NCI-H446 (cell line): ENCODE measurements around the gene FXYD7.
A peak's percentile ranks its signal among the peaks of the same experiment; 100 is the strongest.
"Not testable (repeated sequence)": the region's sequence is repeated elsewhere in the genome, so short reads cannot be mapped to it uniquely, and the experiment has no call there.

Source experiments
- DNase-seq, 2 experiments: peaks; one replicate each; lab custom pipeline; 2025; lab: John Stamatoyannopoulos, UW

Gene FXYD7

DNA sequence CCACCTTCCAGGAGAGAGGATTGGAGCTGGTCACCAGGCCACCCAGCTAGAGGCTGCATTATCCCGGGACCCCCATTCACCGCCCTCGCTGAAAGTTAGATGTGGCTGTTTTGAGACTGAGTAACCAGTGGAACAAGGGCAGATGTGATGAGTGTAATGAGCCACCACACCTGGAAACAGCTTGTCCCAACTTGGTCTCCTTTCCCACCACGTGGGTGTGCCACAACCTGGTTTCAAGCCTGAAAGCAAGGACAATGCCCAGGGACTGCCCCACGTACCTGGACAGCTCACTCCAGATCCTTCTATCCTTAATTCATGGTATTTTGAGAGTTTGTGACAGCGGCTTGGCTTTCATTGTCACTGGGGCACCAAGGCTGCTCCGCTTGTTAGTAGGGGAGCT lies 15.2 kb upstream of the FXYD7 start:
- no peak for DNase-seq

DNA sequence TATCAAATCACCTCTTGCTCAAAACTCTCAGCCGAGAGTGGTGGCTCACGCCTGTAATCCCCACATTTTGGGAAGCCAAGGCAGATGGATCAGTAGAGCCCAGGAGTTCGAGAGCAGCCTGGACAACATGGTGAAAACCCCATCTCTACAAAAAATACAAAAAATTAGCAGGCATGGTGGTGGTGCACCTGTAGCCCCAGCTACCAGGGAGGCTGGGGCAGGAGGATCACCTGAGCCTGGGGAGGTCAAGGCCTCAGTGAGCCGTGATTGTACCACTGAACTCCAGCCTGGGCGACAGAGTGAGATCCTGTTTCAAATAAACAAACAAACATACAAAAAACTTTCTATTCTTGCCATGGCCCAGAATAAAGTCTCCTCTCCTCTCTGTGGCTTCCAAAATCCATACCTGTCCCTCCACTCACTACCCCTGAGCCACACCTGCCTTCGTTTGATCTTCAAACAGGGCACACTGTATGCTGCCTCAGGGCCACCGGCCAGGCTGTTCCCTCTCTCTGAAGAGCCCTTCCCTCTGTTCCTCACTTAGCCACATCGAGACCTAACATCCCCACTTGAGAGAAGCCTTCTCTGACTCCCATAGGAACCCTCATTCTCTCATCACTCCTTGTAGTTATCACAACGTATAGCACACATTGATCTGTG lies 14.5 kb upstream of the FXYD7 start:
- DNase-seq = no peak

DNA sequence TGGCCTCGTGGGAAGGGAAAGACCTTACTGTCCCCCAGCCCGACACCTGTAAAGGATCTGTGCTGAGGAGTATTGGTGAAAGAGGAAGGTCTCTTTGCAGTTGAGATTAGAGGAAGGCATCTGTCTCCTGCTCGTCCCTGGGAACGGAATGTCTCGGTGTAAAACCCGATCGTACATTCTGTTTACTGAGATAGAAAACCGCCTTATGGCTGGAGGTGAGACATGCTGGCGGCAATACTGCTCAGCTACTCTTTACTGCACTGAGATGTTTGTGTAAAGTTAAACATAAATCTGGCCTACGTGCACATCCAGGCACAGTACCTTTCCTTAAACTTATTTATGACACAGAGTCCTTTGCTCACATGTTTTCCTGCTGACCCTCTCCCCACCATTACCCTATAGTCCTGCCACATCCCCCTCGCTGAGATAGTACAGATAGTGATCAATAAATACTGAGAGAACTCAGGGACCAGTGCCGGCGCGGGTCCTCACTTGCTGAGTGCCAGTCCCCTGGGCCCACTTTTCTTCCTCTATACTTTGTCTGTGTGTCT lies 13.3 kb upstream of the FXYD7 start:
- DNase-seq = not testable (repeated sequence)

DNA sequence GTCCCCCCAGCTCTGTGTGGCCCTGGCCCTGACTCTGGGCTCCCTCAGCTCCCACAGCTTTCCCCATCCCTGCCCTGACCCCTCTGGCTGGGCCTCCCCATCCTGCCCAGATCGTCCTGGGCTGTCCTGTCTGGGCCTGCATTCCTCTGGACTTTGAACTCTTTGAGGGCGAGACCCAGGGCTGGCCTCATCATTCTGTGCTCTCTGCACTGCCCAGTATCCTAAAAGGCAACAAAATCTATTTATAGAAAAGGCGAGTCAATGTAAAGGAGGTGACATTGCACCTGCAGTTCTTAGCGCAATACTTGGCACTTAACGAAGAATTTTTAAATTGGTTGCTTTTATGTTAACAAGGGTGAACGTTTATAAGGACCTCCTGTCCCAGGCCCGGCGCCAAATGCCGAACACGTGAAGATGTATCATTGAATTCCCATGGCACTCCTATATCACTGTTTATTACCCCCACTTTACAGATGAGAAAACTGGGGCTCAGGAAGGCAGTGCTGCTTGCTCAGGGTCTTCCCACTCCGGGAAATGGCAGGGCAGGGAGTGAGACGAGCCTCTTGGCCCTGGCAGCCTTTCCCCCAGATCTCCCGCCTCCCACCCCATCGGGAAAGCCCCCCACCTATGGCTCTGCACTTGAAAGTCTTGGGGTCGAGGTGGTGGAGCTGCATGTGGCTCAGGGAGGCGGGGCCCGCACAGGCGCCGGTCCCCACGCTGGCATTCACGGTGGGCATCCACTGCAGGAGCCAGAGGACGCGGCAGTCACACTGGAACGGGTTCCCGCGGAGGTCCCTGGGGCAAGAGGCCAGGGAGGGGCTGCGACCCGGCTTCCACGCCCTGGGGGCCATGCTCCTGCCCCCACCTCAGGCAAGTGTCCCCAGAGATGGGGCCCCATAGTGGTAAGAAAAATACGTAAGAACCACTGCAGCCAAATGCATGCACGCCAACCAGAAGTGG lies 12.0 kb upstream of the FXYD7 start:
- no peak for DNase-seq

DNA sequence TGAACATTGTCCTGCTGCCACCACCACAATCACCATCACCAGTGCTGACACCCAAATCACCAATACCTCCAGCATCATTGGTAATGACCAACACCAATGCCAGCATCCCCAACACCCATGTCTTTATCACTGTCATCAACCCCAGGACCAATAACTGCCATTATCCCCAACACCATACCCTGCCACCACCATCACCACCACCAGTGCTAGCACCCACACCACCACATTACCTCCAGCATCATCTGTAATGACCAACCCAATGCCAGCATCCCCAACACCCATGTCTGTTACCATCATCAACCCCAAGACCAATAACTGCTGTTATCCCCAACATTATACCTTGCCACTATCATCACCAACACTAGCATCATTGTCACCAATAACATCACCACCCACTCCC lies 10.8 kb upstream of the FXYD7 start:
- no peak for DNase-seq

DNA sequence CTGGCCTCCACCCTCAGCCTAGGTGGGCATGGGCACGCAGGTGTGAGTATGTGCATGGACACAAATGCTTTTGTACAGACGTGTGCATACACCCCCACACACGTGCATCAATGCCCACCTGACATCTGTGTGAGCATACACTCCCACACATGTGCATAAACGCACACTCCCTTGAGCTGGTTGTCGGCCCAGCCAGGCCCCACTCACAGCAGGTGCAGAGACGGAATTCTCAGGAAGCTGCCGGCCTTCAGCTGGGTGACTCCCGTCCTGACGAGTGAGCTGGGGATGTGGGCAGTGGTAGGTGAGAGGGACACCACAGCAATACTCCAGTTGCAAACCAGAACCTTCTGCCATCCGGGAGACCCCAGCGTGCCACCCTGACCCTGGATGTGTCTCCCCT lies 9.2 kb upstream of the FXYD7 start:
- no peak for DNase-seq

DNA sequence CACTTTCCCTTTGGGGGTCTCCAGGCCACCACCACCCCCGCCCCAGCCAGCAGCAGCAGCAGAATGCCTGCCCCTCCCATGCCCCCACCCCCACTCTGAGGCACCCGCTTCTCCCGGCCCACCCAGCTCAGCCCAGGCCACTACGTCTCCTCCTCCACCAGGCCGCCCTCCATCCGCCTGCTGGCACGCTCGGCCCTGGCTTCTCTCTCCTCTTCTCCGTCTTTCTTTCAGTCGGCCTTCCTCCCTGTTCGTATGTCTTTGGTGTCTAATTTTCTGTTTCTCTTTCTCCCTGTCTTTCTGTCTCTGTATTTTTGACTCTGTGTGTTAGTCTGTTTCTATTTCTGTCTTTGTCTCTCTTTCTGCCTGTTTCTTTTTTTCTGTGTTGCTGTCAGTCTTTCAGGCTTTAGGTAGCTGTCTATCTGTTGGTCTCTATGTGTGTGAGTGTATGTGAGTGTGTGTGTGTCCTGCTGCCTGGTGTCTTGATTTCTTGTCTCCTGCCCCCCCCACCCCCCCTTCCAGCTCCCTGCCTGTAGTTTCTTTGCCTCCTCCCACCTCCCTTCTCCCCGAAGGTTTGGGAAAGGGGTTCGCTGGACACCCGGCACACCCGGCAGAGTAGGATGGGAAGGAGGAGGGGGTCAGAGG lies 8.3 kb upstream of the FXYD7 start, which contains the start of gene LGI4:
Gene LGI4, minus strand, starts transcription at position 459 of the 642 bp plus-strand sequence. Its CDS starts 379 bp downstream, at position 80.
- DNase-seq = no peak

DNA sequence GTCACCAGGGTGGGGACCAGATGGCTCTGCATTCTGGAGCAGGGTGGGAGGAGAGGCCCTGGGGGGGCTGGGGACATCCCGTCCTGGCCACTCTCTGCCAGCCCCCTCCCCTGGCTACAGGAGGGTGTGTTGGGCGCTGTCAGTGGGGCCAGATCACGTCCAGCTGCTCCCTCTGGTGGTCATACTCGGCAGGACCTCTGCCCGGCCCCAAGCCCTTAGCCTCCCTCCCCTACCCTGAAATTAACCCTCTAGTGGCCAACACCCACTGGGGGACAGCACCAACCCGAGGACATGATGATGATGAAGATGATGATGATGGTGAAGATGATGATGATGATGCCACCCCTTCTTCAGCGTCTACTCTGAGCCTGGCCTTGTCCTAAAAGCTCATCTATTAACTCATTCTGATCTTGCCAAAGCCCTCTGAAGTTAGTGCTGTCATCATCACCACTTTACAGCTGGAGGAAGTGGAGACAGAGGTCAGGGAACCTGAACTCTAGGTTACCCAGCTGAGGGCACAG lies 7.6 kb upstream of the FXYD7 start:
- peak; percentile 18 to 48 for DNase-seq

DNA sequence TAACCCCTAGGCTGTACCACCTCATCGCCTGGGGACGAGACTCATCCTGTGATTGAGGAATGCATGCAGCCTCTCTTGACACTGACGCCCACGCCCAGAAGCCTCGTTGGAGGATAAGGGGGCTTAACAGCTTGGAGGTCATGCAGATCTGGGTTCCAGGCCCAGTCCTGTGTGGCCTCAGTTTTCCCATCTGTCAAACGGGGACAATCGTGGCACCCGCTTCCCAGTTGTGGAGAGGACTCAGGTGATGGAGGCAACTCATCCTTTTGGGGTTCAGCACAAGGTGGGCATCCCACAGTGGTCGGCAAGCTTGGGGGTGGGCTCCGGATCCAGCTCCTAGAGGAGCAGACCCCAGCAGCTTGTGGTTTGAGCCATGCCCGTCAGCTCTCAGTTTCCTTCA lies 6.8 kb upstream of the FXYD7 start:
- no peak for DNase-seq

DNA sequence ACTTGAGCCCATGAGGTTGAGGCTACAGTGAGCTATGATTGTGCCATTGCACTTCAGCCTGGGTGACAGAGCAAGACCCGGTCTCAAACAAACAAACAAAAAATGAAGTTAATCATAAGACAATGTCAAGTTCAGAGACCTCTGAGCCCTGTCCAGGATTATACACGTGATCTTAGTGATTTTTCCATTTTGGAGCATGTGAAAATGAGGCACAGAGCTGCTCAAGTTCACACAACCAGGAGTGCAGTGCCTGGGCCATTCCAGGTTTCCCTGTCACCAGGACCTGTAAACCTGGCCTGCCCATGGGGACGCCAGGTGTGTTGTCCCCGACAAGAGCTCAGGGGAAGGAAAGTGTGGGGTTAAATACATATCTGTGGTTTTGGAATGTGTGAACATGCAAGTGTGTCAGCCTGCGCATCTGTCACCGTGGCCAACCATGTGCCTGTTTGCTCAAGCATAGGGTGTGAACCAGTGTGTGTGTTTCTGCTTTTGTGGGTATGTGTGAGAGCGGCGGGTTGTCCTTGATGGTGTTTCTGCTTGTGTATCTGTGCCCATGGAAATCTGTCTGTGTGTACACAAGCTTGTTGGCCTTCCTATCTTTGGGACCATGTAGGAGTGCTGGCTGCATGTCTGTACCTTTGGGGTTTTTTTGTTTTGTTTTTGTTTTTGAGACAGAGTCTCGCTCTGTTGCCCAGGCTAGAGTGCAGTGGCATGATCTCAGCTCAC lies 5.9 kb upstream of the FXYD7 start:
- DNase-seq = no peak

DNA sequence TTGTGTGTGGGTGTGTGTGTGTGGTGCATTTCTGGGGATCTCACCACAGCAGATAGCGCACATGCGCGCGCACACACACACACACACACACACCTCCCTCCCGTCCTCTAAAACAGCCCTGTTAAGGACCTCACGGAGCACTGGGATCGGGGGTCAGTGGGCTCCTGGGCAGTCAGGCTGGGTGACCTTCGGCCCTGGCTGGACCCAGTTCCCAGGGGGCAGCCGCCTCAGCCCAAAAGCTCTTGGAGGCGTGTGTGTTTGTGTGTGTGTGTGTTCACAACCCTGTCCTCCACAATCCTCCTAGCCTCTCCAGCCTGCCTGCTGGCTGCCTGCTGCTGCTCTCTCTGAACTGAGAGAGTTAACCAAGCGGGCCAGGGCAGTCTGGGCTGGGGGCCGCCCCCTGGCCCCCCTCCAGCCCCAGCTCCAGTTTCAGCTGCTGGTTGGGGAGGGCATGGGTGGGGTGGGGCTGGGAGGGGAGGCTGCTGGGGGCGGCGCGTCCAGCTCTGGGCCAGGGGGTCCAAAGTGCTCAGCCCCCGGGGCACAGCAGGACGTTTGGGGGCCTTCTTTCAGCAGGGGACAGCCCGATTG lies 4.7 kb upstream of the FXYD7 start, which contains the start of gene FXYD1:
Gene FXYD1, plus strand, starts transcription at position 520 of the 588 bp plus-strand sequence. CDS start 1,256 bp downstream, outside the sequence.
- DNase-seq = no peak

DNA sequence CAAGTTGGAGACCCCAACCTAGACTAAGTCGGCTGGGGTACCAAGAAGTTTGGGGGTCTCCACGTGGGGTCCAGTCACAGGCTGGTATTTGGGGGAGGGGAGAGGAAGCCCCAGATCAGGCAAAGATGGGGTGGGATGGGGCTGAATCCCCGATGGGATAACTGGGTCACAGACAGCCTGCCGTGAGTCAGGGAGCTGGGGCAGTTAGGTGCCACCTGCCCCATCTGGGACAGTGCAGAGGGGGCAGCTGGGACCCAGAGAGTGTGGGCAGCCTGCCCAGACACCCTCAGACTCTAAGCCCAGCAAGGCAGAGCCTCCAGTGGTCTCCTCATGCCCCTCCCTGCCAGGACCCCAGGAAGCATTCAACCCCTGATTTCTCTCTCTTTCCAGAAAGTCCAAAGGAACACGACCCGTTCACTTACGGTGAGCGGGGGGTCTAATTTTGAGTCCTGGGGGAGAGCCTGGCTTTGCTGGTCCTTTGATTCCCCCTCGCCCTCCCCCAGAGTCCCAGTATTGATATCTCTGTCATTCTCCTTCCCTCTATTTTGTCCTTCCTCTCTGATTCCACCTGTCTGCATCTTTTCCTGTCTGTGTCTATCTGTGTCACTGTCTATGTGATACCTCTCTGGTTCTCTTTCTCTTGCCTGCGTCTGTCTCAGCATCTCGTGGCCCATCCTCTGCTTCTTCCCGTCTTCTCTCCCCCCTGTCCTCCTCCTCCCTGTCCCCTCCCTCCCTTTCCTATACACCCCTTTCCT lies 2.7 kb upstream of the FXYD7 start:
- DNase-seq = no peak

DNA sequence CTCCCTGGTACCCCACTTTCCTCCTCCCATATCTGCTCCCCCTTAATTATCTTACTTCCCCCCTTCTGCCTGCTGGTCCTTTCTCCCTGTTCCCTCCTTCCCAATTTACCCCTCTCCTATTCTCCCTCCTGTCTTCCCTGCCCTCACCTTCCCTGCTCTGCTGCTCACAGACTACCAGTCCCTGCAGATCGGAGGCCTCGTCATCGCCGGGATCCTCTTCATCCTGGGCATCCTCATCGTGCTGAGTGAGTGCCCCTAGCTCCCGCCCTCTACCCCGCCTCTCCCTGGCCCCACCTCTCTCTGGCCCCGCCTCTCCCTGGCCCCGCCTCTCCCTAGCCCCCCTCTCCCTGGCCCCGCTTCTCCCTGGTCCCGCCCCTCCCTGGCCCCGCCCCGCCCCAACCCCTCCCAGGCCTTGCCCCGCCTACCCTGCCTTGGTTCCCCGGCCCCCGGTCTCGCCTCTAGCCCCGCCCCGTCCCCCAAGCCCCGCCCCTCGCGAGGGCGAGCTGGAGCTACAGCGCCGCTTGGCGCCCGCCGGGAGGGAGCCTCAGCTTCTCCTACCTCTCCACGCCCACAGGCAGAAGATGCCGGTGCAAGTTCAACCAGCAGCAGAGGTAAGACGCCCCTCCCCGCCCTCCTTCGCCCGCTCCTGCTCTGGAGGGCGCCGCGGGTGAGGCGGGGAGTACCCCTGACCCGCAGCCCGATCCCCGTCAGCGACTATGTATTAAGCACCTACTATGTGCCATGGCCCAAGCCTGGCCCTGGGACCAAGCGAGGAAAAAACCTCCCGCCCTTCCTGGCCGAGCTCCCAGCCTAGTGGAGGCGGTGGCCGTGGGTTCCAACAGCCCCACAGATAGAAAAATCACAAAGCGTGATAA lies 1.9 kb upstream of the FXYD7 start:
- DNase-seq = peak in 1 of 2 experiments; percentile 71

DNA sequence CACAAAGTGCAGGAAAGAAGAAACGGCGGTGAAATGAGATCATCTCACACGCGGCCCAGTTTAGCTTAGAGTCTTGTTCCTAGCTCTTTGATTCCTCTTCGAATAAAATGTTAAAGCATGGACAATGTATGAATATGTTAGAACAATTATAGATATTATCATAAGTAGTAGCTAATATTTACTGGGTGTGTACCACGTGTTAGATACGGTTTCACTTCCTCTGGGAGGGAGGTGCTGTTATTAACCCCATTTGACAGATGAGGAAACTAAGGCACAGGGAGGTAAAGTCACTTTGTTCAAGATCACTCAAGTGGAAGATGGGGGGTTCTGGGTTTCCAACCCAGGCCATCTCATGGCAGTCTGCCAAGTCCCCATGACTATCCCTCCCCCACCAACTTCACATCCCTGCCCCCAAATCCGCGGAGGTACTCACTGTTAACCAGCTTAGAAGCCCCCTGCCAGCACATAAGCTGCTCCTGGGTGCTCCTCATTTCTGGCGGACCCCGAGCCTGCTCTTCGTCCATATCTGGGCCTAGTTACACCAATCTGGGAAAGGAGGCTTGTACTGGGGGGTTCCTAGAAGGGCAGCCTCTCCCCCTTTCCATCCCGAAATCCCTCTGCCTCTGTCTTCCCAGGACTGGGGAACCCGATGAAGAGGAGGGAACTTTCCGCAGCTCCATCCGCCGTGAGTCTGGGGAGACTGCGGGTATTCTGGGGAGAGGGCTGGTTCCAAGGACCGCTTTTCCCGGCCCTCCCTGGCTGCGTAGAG lies 1.0 kb upstream of the FXYD7 start:
- no peak for DNase-seq

DNA sequence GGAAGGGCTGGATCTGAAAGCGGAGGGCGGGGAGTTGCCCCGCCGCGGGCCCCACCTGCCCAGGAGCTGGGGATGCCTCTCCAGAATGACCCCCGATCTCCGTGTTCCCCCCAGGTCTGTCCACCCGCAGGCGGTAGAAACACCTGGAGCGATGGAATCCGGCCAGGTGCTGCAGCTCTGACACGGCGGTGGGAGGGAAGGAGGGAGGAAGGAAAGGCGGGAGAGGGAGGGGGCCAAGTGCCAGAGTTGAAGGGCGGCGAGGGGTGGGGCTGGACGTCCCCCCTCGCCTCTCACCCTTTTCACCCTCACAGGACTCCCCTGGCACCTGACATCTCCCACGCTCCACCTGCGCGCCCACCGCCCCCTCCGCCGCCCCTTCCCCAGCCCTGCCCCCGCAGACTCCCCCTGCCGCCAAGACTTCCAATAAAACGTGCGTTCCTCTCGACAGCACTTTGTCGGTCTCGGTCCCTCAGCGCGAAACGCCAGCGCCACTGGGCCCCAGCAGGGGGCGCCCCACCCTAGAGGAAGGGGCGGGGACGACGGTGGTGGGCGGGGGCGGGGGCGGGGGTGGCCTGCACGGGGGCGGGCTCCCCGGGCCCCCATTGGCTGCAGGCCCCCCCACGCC lies 337 bp upstream of the FXYD7 start:
- DNase-seq = peak in 1 of 2 experiments; percentile 14

DNA sequence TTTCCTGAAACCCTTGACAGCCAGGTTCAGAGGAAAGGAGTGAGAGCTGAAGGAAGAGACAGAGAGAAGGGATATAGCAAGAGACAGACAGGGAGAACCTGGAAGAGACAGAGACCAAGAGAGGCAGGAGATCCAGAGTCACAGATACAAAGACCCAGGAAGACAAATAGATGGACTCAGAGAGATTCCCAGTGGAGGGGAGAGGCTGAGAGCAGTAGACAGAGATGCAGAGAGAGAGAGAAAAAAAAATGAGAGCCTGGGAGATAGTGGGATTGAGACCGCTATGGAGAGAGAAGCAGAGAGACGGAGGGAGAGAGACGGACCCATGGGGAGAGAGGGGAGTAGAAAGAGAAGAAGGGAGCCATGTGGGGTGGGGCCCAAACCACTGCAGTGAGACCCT lies 763 bp downstream of the FXYD7 start:
- DNase-seq = no peak

DNA sequence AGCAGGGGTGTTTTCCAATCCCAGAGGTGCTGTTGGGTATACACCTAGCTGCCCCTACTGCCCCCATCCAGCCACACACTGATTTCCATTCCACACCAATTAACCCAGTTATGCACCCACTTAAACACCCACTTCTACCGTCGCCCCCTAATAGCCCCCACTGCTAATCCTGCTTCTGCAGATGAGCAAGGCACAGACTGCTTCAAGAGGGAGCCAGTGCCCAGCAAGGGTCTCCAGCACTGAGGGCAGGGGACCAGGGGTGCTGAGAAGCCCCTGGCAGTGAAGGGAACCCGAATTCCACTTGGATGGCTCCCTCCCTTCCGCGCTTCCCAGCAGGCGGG lies 1.2 kb downstream of the FXYD7 start:
- no peak for DNase-seq
